Testis (tissue), 3 donors: ENCODE measurements around the gene IRAK1. TPM values are rescaled to one million over a fixed set of nuclear protein-coding genes. Genes with fewer than 3 reads are reported as not detected.

Experiments used
- DNase-seq: peaks from one replicate; pipeline ENCODE4 v3.0.0-alpha.2; 2019
- H3K27ac ChIP-seq, 2 donors: fragments of 200-600 bp; sonication (generic); one replicate each; pipeline ENCODE4 v1.5.1; 2019
- H3K27me3 ChIP-seq: fragments of 200-600 bp; sonication (generic); one replicate; pipeline ENCODE4 v1.5.1; 2019
- H3K36me3 ChIP-seq: fragments of 200-600 bp; sonication (generic); one replicate; pipeline ENCODE4 v1.5.1; 2017; ENCODE audit warnings: low read depth; ENCODE audit errors: missing control alignments
- H3K4me1 ChIP-seq: fragments of 200-600 bp; sonication (generic); one replicate; pipeline ENCODE4 v1.5.1; 2019
- H3K4me3 ChIP-seq, 2 donors: fragments of 200-600 bp; sonication (generic); one replicate each; pipeline ENCODE4 v1.5.1; 2017 to 2019
- H3K9me3 ChIP-seq: fragments of 200-600 bp; sonication (generic); one replicate; pipeline ENCODE4 v1.5.1; 2017
- CTCF ChIP-seq, 3 experiments: fragments of 450-650 bp in 2 of 3; fragments of 200-600 bp in 1 of 3; sonication (generic) in 1 of 3; IDR thresholded peaks; one replicate each; pipeline ENCODE4 v1.5.1; 2016 to 2019; ENCODE audit warnings: antibody characterized with exemption in 3 of 3, mild to moderate bottlenecking in 2 of 3, moderate library complexity in 1 of 3
- POLR2A ChIP-seq: fragments of 450-650 bp; IDR thresholded peaks from one replicate; pipeline ENCODE4 v1.6.1; 2017; ENCODE audit warnings: antibody characterized with exemption, mild to moderate bottlenecking, moderate library complexity
- WGBS, 2 donors: methylation state at CpG; one replicate each; pipeline ENCODE4 v1.1.5; 2018; 5-methylcytosine and 5-hydroxymethylcytosine counted together
- intact Hi-C: fragments of 100-400 bp; cut with DNase I; formaldehyde crosslinking; loops from one replicate; pipeline ENCODE4 v1.15.1; 2023; ENCODE audit warnings: low total_unique reads
- polyA plus RNA-seq: library from polyadenylated mRNA; stranded (reverse); fragments of 350-450 nt; fragmentation: Illumina TruSeq; extraction: RNeasy Lipid Tissue Mini Kit (QIAGEN cat#74804); gene quantifications from one replicate; pipeline ENCODE4 v1.2.3, GENCODE V29; 2014; ENCODE audit warnings: low read depth, low replicate concordance; ENCODE audit not compliant: insufficient read depth
- total RNA-seq, 2 donors: library from RNA; depleted of rRNA; stranded (reverse); fragments of >200 nt; gene quantifications; one replicate each; pipeline ENCODE4 v1.2.3, GENCODE V29; 2016

The IRAK1 gene
- total and polyA plus RNA-seq, 3 donors from 2014 or later, result 48.6 to 90.8 (median 77.6) TPM

GRCh38 chrX:154012336-154012991, 7.2 kb downstream of the IRAK1 start:
- Histone ChIP-seq H3K27me3 (no peaks in the 10 kb centered on the region), H3K4me3 (no peak overlapping the region), H3K4me1 (peaks cover 14% of the 10 kb centered on the region), H3K27ac (peak overlapping the region; percentile 45 to 63), H3K36me3 (no peaks in the 10 kb centered on the region), H3K9me3 (no peaks in the 10 kb centered on the region)
- peak; percentile 78 for DNase-seq
- TF ChIP-seq CTCF (IDR thresholded peaks at IDR 0.05) (no peak), POLR2A (no peak)
- whole genome bisulfite sequencing, 2 donors, result 54% methylated on average over 8 of the region's 17 CpGs; no CpG with 5 or more reads in 1 of the 2 donors
- intact Hi-C loops, result no loop called here

GRCh38 chrX:154011376-154012335, 8.0 kb downstream of the IRAK1 start:
- peaks cover 14% of the 10 kb centered on the region for H3K4me1 ChIP-seq
- H3K9me3 ChIP-seq, result no peaks in the 10 kb centered on the region
- intact Hi-C loops, result no loop called here
- no peak for TF ChIP-seq POLR2A
- no peak for TF ChIP-seq CTCF (IDR thresholded peaks at IDR 0.05)
- H3K4me3 ChIP-seq, result no peak overlapping the region
- H3K36me3 ChIP-seq, result no peaks in the 10 kb centered on the region
- DNase-seq, result no peak
- no peaks in the 10 kb centered on the region for H3K27me3 ChIP-seq
- H3K27ac ChIP-seq, result peak overlapping the region in 1 of 2 donors; percentile 24
- 64 to 80% methylated on average over 2 to 18 of the region's 18 CpGs for WGBS, 2 donors

- peak; percentile 58 for DNase-seq
- H3K9me3 ChIP-seq, result no peaks in the 10 kb centered on the region
- WGBS, 2 donors, result 64 to 70% methylated on average over 10 to 18 of the region's 18 CpGs
- peak overlapping the region in 1 of 2 donors; percentile 24 for H3K27ac ChIP-seq
- H3K27me3 ChIP-seq, result no peaks in the 10 kb centered on the region
- no peak overlapping the region for H3K4me3 ChIP-seq
- H3K4me1 ChIP-seq, result peaks cover 14% of the 10 kb centered on the region
- H3K36me3 ChIP-seq, result no peaks in the 10 kb centered on the region
- intact Hi-C loops, result no loop called here
- TF ChIP-seq CTCF (IDR thresholded peaks at IDR 0.05) (no peak), POLR2A (no peak)
These were observed 9.2 kb downstream of the IRAK1 start for GRCh38 chrX:154010330-154011087.

- Histone ChIP-seq H3K36me3 (no peaks in the 10 kb centered on the region), H3K4me3 (no peak overlapping the region), H3K9me3 (no peaks in the 10 kb centered on the region), H3K4me1 (peaks cover 14% of the 10 kb centered on the region), H3K27ac (no peak overlapping the region), H3K27me3 (no peaks in the 10 kb centered on the region)
- no peak for DNase-seq
- 66 to 91% methylated on average over 4 of the region's 4 CpGs for WGBS, 2 donors
- intact Hi-C loops, result no loop called here
- TF ChIP-seq CTCF (IDR thresholded peaks at IDR 0.05), result no peak
- no peak for TF ChIP-seq POLR2A
These were observed 11.2 kb downstream of the IRAK1 start for GRCh38 chrX:154008521-154008920.
